ENCODE measurements around the gene HSPB9.

The HSPB9 gene

DNA sequence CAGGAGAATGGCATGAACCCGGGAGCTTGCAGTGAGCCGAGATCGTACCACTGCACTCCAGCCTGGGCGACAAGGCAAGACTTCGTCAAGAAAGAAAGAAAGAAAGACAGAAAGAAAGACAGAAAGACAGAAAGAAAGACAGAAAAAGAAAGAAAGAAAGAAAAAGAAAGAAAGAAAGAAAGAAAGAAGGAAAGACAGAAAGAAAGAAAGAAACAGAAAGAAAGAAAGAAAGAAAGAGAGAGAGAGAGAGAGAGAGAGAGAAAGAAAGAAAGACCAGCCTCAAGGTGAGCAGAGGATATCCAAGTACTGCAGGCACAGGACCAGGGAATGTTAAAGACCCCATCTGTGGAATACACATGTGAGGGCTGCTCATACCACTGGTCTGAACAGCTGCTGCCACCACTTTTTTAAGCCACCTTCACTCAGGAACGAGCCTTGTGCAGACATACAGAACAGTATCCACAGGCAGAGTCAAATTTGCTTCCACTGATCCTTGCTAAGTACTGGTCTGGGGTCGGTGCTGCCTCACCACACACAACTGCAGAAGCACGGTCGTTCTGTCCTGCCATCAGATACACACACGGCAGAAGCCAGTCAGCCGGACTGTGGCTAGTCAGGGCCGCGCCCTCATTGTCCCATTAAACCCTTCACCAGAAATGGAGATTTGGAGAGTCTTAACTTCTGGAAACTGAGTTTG lies 24.5 kb downstream of the HSPB9 start:
- DNase-seq: no peak

GRCh38 chr17:42153919-42154742 lies 31.5 kb downstream of the HSPB9 start:
- no peak for DNase-seq

- DNase-seq: no peak
These were observed 33.0 kb downstream of the HSPB9 start for GRCh38 chr17:42155614-42156045.

DNA sequence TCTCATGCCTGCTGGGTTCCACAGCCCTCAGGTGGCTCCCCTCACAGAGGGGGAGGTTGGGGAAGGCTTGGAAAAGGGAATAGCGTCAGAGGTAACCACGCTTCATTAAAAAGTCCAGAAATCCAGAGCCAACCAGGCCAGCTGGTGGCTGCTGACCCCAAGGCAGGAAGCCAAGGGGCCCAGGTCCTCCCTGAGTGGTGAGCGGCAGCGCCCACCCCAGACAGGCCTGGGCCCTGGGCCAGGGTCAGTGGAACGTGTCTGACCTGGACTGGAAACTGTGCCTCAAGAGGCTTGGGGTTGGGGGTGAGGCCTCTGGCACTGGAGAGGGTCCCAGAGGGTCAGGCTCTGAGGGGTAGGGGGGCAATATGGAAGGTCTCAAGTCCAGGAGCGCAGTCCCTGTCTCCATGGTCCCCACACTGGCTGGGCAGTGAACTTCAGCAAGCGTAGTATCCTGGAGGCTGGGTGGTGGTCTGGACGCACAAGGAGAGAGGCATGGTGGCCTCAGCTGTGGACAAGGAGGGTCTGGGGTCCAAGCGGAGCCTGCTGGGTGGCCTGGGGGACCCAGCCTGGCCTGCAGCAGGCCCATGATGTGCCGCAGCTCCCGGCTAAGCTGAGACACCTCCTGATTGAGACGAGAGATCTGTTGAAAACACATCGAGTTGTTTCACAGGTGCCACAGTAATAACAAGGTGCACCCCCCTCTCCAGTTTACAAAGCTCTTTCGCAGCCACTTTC lies 37.4 kb downstream of the HSPB9 start:
- no peak for DNase-seq

DNA sequence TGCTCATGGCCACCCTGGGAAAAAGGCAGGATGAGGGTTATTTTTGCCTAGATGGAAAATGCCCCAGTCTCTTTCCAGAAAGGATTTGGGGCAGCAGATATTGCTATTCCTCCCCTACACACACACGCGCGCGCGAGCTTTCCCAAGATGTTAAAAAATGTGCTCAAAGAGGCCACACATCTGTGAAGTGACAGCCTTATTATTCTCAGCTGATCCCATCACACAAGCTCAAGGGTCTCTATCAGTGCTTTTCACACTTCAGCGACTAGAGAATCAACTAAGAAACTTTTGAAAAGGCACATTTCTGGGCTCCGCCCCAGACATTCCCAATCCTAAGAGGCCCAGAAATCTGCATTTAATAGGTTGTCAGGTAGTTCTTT lies 37.9 kb downstream of the HSPB9 start:
- no peak for DNase-seq

GRCh38 chr17:42163113-42163512 lies 40.5 kb downstream of the HSPB9 start:
- peak; percentile 53 for DNase-seq

DNA sequence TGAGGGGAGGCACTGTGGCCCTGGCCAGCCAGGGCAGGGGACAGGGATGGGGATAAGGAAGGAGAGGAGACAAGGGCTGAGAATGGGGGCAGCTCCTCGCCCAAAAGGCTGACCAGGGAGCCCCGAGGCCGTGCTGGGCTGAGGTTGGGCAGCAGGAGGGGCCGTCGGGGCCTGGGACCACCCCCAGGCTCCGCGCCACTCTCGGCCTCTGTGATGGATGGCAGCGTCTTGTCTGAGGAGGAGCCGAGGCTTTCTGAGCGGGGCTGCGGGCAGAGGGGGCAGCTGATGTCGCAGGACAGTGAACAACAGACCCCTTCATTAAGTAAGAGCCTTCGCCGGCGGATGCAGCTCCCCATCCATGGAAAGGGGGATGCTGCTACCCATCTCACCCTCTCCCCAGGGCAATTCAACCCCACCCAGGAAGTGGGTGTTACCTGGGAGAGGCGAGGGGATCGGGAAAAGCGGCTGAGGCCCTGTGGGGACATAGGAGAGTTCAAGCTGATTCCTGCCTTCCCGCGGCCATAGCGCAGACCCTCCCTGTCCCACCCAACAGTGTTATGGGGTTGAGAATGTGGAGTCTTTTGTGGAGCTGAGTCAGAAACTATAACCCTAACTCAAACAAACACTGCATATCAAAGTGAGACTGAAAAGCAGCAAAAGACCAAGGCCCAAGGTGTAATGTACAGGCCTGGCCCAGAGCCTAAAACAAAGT lies 41.2 kb downstream of the HSPB9 start:
- DNase-seq: no peak

- no peak for DNase-seq
These were observed 43.1 kb downstream of the HSPB9 start for GRCh38 chr17:42165751-42166150.

DNA sequence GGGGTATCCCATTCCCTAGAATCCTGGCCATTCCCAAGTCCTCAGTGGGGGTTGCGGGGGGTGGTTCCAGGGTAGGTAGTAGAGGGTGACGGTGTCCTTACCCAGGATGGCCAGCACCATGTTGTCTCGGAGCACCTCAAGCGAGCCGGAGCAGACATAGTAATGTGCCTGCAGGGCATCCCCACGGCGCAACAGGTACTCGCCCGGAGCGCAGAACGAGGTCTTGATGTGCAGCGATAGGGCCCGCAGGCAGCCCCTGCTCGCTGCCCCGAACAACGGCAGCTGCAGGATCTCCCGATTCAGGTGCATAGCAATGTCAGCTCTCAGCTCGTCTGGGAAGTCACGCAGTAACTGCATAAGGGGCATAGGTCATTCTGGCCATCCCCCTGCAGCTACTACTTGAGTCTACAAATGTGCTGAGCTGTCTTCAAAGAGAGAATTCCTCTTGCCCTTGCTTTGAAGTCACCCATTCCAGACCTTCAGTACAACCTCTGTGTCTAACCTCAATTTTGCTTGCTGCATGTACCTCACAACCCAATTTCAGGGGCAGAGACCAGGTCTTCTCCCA lies 43.7 kb downstream of the HSPB9 start:
- DNase-seq: no peak

DNA sequence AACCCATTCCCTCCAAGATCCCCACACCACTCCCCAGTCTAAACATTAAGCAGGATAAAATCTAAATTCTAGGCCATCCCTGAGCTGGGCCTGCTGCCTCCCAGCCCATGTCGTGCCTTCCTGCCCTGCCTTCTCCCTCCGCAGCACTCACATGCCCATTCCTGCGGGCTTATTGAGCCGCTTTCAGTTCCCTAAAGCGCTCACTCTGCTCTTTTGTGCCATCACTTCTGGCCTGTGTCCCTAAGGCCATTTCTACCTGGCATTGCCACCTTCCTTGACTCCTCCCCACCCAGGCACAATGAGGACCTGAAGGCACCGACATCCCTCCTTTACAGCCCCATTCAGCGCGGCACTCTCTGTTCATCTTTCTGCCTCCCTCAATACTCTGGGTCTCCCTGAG lies 45.2 kb downstream of the HSPB9 start:
- DNase-seq: no peak

- DNase-seq: no peak
These were observed 46.7 kb downstream of the HSPB9 start for GRCh38 chr17:42169351-42169750.

DNA sequence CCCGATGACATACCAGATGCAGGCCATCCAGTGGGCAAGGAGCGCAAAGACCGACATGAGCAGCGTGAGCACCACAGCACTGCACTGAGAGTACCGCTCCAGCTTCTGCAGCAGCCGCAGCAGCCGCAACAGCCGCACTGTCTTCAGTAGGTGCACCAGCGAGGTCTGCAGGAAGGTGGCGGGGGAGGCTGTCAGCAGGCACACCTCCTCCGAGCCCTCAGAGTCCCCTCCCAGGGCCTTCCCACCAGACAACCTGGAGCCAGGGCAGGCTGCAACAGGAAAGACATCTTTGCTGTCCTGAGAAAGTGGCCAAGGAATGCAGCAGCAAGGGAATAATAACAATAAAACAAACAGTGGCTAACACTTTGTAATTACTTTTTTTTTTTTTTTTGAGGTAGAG lies 49.2 kb downstream of the HSPB9 start:
- DNase-seq: no peak

Data from activated CD4-positive, alpha-beta T cell treated with anti-CD3 and anti-CD28 coated beads, Interleukin-2, amount 50 U/mL, for 16 hours (primary cell).